GM12878 (cell line): ENCODE data around the gene PCSK5.

Source experiments
- EZH2 ChIP-seq: IDR thresholded peaks from 2 replicates; pipeline ENCODE4 v1.6.1; 2012; ENCODE audit warnings: low read depth, mild to moderate bottlenecking, control low read depth, inconsistent platforms, low read length, borderline replicate concordance; ENCODE audit not compliant: control insufficient read depth
- HDGF ChIP-seq: fragments of 450-650 bp; IDR thresholded peaks from 2 replicates; pipeline ENCODE4 v1.6.1; 2016; ENCODE audit warnings: antibody characterized with exemption
- POLR2AphosphoS5 ChIP-seq: IDR thresholded peaks from 2 replicates; pipeline ENCODE4 v1.6.1; 2011; ENCODE audit warnings: mild to moderate bottlenecking, low read length, inconsistent platforms
- SMARCA5 ChIP-seq: fragments of 450-650 bp; IDR thresholded peaks from 2 replicates; pipeline ENCODE4 v1.6.1; 2017; ENCODE audit warnings: mild to moderate bottlenecking
- SMC3 ChIP-seq: IDR thresholded peaks from 2 replicates; pipeline ENCODE4 v1.6.1; 2011; ENCODE audit warnings: low read length, improper control_type of control experiment, borderline replicate concordance
- SP1 ChIP-seq: IDR thresholded peaks from one replicate; pipeline ENCODE4 v1.6.1; 2011; ENCODE audit warnings: low read depth, low read length
- TARDBP ChIP-seq: IDR thresholded peaks from 2 replicates; pipeline ENCODE4 v1.6.1; 2016; ENCODE audit warnings: borderline replicate concordance
- TF ChIP-seq, protein P1 (sequence below): IDR thresholded peaks from 2 replicates; pipeline ENCODE4 v1.6.1; 2012; ENCODE audit warnings: low read depth, low read length, improper control_type of control experiment

DNA sequence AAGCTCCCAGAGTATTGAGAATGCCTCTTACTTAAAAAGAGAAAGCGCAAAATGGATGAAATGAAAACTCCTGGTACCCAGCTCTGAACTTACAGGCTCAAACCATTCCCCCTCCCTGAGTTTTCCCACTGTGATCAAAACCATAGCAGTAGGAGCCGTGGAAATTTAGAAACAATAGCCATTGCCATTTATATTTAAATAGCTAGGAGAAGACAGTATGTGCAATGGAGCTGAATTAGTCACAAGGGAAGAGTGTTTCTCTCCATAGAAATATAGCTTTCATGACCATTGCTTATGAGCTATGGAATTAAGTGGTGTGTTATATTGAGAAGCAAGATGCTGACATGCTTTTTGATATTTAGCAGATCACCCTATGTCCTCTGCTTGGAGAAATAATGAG is 84.6 kb downstream of the PCSK5 start:
- TF ChIP-seq EZH2, result no peak
- no peak for TF ChIP-seq SMARCA5
- no peak for TF ChIP-seq HDGF
- TF ChIP-seq, protein P1, sequence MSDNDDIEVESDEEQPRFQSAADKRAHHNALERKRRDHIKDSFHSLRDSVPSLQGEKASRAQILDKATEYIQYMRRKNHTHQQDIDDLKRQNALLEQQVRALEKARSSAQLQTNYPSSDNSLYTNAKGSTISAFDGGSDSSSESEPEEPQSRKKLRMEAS, result no peak
- TF ChIP-seq TARDBP, result no peak
- no peak for TF ChIP-seq SP1
- TF ChIP-seq SMC3, result no peak
- no peak for TF ChIP-seq POLR2AphosphoS5
